ENCODE measurements around the gene CPNE9.

CPNE9 gene

GRCh38 chr3:9682096-9682495 lies 21.5 kb upstream of the CPNE9 start:
- intact Hi-C loops (cut with DNase I; ENCODE audit: low total_unique reads), result no loop called here
- no peaks in the 10 kb centered on the region for H3K4me1 ChIP-seq
- peaks cover 97 to 100% (median 100%) of the 10 kb centered on the region in 3 donors for H3K36me3 ChIP-seq
- no peak for DNase-seq
- no peak for TF ChIP-seq CTCF (IDR thresholded peaks at IDR 0.05)
- H3K27me3 ChIP-seq, result no peaks in the 10 kb centered on the region
- H3K4me3 ChIP-seq, result no peak overlapping the region
- H3K9me3 ChIP-seq, result no peaks in the 10 kb centered on the region
- H3K27ac ChIP-seq, result no peak overlapping the region

- intact Hi-C loops (cut with DNase I; ENCODE audit: low total_unique reads), result no loop called here
- TF ChIP-seq CTCF (IDR thresholded peaks at IDR 0.05), result no peak
- peaks cover 97 to 100% (median 100%) of the 10 kb centered on the region in 3 donors for H3K36me3 ChIP-seq
- no peaks in the 10 kb centered on the region for H3K9me3 ChIP-seq
- H3K27ac ChIP-seq, result no peak overlapping the region
- no peak for DNase-seq
- H3K27me3 ChIP-seq, result no peaks in the 10 kb centered on the region
- no peak overlapping the region for H3K4me3 ChIP-seq
- no peaks in the 10 kb centered on the region for H3K4me1 ChIP-seq
Measured at GRCh38 chr3:9683426-9683825, 20.2 kb upstream of the CPNE9 start.

GRCh38 chr3:9685216-9686049 lies 18.2 kb upstream of the CPNE9 start:
- no peak for DNase-seq
- no peaks in the 10 kb centered on the region for H3K9me3 ChIP-seq
- H3K27me3 ChIP-seq, result no peaks in the 10 kb centered on the region
- no peaks in the 10 kb centered on the region for H3K4me1 ChIP-seq
- no peak overlapping the region for H3K4me3 ChIP-seq
- H3K36me3 ChIP-seq, result peaks cover 97 to 100% (median 100%) of the 10 kb centered on the region in 3 donors
- TF ChIP-seq CTCF (IDR thresholded peaks at IDR 0.05), result no peak
- H3K27ac ChIP-seq, result no peak overlapping the region
- intact Hi-C loops (cut with DNase I; ENCODE audit: low total_unique reads), result no loop called here

- no peak overlapping the region for H3K27ac ChIP-seq
- intact Hi-C loops (cut with DNase I; ENCODE audit: low total_unique reads), result no loop called here
- no peak overlapping the region for H3K4me3 ChIP-seq
- TF ChIP-seq CTCF (IDR thresholded peaks at IDR 0.05), result no peak
- no peaks in the 10 kb centered on the region for H3K9me3 ChIP-seq
- no peak for DNase-seq
- peaks cover 96 to 100% (median 100%) of the 10 kb centered on the region in 3 donors for H3K36me3 ChIP-seq
- no peaks in the 10 kb centered on the region for H3K27me3 ChIP-seq
- no peaks in the 10 kb centered on the region for H3K4me1 ChIP-seq
Measured at GRCh38 chr3:9686050-9686550, 17.5 kb upstream of the CPNE9 start.

- Histone ChIP-seq H3K27ac (no peak overlapping the region), H3K9me3 (no peaks in the 10 kb centered on the region), H3K4me1 (no peaks in the 10 kb centered on the region), H3K4me3 (no peak overlapping the region), H3K27me3 (no peaks in the 10 kb centered on the region), H3K36me3 (peaks cover 96 to 100% (median 100%) of the 10 kb centered on the region in 3 donors)
- no peak for DNase-seq
- TF ChIP-seq CTCF (IDR thresholded peaks at IDR 0.05), result no peak
- intact Hi-C loops (cut with DNase I; ENCODE audit: low total_unique reads), result no loop called here
Measured at GRCh38 chr3:9686703-9687102, 16.9 kb upstream of the CPNE9 start.

All from tibial artery (tissue), 4 donors.